ENCODE measurements around the gene C16orf74.

GRCh38 chr16:85667841-85668413 is 83.0 kb downstream of the C16orf74 start:
- TF ChIP-seq CTCF (IDR thresholded peaks at IDR 0.05; ENCODE audit: low read length) (no peak), EZH2phosphoT487 (IDR thresholded peaks at IDR 0.05; ENCODE audit: low read length) (no peak)
